ENCODE results near the gene GCM1.

The GCM1 gene

DNA sequence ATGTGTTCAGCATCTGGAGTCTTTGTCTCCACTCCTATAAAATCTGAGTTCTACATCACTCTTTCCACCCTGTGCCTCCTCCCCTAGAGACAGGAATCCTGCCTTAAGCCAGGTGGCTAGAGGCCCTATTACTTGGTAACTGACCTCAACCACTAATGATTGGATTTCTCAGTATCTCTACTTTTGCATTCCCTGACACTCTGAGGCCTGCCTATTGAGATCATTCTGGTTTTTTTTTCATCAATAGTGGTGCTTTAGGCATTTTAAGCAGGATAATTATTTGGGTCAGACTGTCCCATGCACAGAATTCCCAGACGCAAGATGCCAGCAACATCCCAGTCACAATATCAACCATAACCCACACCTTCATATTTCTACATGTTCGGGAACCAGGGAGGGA is 3.9 kb upstream of the GCM1 start:
- no peak for DNase-seq (ENCODE audit: low read depth in 1 of 2, low spot score in 1 of 2)

DNA sequence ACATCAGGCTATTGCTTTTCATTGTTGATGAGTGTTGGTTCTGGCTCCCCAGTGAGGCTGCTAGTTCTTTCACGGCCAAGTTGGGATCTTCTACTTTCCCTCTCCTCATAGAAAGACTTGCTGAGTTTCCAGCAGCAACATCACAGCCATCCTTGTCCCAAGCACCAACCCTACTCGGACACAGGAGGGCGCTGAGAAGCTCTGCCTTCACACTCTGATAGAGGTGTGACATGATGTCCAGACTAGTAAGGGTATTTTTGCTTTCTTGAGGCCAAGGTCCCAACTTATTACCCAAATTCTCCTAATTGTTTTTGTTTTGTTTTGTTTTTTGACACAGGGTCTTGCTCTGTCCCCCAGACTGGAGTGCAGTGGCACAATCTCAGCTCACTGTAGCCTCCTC is 3.0 kb upstream of the GCM1 start:
- no peak for DNase-seq (ENCODE audit: low read depth in 1 of 2, low spot score in 1 of 2)

DNA sequence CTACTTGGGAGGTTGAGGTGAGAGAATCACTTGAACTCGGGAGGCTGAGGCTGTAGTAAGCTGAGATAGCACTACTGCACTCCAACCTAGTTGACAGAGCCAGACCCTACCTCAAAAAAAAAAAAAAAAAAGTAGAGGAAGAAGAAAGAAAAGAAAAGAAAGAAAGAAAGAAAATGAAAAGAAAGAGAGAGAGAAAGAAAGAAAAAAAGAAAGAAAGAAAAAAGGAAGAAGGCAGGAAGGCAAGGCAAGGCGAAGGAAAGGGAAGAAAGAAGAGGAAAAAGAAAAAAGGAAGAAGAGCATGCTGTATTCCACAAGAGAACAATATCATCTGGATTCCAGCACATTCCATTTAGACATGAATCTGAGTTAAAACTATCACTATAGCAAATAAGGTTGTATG is 3.8 kb downstream of the GCM1 start:
- DNase-seq (ENCODE audit: low read depth in 1 of 2, low spot score in 1 of 2), result no peak

DNA sequence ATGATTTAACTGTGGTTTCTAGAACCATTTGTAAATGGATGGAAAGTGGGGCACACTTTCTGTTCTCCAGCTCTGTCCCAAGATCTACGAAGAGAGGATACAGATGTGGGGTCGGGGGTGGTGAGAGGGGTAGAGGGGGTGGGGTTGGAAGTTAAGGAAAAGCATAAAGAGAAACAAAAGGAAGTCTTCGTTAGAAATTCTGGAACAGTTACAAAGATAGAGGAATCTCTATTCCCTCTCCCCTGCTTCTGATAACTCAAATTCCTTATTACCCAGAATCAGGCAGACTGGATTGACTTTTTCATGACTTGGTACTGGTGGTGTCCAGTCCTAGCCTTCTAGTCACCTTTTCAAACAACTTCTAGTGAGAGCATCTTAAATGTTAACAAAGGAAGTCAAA is 4.9 kb downstream of the GCM1 start:
- no peak for DNase-seq (ENCODE audit: low read depth in 1 of 2, low spot score in 1 of 2)

DNA sequence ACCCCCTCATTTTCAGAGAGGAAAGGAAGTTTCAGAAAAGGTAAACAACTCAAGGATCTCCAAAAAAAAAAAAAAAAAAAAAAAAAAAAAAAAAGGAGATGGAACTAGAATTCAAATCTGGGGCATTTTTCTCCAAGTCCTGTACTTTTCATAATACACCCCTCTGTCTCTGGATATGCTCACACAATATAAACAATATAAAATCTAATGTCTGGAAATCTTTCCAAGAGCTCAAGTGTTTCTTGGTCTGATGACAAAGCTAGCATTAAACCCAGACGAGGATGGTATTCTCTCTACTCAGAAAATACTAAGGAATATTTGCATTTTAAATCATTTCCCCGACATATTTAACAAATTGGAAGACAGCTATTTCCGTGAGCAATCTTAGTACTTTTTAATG is 5.8 kb downstream of the GCM1 start:
- DNase-seq (ENCODE audit: low read depth in 1 of 2, low spot score in 1 of 2), result no peak

DNA sequence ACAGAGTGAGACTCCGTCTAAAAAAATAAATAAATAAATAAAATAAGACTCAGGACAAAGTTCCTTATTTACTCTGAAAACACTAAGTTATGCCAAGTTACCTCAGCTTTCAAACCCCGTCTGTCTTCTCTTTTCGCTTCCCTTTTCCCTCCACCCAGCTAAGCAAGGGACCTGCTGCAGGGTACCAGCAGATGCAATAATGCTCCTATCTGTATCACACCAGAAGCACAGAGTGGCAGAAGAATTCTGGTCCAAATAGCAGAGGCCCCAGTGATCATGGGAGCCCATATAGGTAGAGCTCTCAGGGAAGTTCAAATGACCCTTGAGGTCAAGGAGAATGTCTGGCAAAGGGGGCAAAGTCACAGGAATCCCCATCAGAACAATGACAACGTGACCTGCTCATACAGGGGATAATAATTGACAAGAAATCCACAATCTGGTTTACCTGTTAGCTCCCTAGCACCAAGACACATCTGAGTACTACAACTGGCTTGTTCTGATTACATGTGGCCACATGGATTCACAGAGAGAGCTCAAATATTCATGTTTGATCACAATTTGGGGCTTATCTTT is 8.7 kb downstream of the GCM1 start:
- DNase-seq (ENCODE audit: low read depth in 1 of 2, low spot score in 1 of 2), result no peak

DNA sequence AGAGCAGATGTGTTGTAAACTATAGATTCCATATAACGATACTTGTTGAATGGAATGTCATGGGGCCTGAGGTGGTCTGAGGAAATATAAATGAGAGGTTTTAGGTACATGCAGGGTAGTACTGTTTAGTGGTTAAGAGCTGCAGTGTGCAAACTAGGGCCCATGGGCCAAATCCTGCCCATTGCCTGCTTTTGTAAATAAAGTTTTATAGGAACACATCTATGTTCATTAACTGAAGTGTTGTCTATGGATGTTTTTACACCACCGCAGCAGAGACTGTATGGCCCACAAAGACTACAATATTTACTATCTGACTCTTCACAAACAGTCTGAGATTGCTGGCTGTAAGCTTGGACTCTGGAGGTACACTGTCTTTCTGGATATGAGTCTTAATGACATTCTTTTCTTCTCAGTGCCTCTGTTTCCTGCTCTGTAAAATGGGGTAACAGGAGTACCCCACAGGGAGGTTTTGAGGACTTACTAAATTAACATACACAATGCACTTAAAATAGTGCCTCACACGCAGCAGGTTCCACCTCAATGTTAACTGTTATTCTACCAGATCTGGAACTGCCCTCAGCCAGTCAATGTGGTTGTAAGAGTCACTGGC is 12.5 kb downstream of the GCM1 start:
- no peak for DNase-seq (ENCODE audit: low read depth in 1 of 2, low spot score in 1 of 2)

DNA sequence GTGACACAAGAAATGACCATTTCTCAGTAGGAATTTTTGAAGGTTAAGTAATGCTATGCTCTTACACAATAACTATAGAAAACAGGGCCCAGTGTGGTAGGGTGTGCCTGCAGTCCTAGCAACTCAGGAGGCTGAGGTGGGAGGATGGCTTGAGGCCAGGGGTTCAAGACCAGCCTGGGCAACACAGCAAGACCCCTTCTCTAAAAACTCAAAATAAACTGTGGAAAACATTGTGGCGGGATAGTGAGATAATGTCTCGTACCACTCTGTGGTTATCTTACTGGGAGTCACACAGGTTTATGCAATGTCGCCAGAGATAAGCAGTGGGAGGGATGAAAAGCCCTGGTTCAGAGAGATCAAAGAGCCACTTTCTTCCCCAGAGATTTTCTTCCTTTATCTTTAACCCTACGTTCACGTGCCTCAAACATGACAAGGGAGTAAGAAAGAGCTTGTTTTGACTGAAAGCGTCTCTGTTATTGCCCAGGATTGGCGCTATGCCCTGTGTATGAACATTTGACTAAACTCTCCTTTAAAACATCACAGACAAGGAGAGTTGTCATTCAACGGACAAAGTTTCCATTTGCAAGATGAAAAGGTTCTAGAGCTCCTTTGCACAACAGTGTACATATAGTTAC is 13.9 kb downstream of the GCM1 start:
- no peak for DNase-seq (ENCODE audit: low read depth in 1 of 2, low spot score in 1 of 2)

DNA sequence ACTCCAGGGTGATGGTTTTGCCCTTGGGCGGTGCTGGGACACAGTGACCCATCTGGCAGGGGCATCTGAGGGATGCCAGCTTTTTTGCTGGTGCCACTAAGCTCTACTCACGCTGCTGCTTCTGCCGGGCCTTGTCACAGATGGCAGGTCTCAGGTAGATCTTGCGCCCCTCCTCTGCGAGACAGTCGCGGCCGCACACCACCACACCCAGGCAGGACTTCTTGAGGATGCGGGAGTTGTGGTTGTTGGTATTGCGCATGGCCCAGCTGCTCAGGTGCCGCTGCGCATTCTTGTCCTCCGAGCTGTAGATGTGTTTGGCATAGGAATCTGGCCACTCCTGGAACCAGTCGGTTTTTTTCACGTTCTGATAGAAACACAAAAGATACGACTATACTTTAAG is 14.7 kb downstream of the GCM1 start:
- no peak for DNase-seq (ENCODE audit: low read depth in 1 of 2, low spot score in 1 of 2)

DNA sequence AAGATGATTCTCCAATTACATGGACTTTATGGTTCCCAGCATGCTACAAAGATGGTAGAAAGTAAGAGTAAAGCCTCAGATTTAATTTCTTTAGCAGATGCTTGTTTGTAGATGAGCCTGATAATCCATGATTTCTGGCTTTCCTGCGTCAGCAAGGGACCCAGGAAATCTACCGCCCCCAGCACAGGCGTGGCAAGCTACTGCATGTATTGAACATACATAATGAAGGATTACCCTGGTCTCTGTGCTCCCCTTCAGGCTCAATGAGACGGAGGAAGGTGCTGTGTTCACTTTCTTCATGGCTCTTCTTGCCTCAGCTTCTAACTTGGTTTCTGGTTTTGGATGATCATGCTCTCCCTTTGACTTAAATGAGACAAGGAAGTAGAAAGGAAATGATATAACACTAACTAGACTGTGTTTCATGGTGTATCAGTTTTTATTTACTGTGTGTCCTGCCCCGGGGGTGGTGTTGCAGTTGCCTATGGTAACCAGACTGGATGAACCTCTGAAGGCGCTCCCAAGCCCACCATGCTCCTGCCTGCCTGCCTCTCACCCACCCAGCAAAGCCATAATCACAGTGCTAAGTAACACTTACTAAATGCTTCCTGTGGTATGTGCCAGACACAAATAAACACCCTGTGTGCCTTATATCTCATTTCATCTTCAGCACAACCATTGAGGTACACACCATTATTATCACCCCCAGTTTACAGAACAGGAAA is 17.9 kb downstream of the GCM1 start:
- DNase-seq (ENCODE audit: low read depth in 1 of 2, low spot score in 1 of 2), result no peak

DNA sequence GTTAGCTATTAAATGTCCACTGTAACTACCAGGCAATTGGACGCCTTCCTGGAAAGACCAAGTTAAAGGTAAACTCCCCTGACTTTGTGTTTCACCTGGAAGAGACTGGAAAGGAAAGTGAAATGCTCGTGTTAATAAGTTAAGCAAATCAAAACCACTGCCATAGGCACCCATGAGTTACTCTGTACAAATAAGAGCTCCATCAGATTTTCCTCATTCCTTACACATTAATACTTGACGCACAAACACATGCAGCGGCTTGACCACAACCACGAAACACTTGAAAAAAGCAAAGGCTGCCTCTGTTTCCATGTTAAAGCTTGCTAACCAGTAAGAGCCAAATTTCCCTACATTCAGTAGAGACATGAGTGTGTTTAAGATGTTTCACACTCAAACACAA is 19.8 kb downstream of the GCM1 start:
- DNase-seq (ENCODE audit: low read depth in 1 of 2, low spot score in 1 of 2), result no peak

DNA sequence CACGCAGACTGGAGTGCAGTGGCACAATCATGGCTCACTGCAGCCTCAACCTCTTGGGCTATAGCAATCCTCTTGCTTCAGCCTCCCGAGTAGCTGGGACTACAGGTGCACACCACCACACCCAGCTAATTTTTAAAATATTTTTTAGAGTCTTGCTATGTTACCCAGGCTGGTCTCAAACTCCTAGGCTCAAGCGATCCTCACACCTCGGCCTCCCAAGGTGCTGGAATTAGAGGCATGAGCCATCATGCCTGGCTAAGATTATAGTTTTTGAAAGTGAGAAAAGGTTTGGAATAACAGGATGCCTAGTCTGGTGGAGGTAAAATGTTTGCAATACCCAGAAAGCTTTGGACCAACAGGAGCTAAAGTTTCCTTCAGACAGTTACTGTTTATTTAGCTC is 23.4 kb downstream of the GCM1 start:
- DNase-seq (ENCODE audit: low read depth in 1 of 2, low spot score in 1 of 2), result no peak

DNA sequence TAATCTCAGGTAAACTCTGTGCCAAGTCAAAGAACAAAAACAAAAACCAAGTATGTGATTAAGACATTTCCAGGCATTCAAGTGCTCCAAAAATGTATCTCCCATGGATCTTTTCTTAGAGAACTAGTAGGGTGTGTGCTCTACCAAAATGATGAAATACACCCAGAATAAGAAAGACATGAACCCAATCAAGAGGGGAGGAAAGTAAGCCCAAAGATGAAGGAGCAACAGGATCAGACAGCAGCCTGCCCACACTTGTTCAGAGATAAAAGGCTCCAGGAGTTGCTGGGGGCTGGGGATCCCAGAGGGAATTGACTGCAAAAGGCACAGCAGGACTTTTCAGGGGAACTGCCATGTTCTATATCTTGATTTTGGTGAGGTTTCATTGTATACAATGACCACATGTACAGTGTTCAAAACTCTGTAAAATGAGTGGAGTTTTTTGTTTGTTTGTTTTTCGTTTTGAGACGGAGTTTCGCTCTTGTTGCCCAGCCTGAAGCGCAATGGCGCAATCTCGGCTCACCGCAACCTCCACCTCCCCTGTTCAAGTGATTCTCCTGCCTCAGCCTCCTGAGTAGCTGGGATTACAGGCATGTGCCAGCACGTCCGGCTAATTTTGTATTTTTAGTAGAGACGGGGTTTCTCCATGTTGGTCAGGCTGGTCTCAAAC is 24.4 kb downstream of the GCM1 start:
- DNase-seq (ENCODE audit: low read depth in 1 of 2, low spot score in 1 of 2), result no peak

DNA sequence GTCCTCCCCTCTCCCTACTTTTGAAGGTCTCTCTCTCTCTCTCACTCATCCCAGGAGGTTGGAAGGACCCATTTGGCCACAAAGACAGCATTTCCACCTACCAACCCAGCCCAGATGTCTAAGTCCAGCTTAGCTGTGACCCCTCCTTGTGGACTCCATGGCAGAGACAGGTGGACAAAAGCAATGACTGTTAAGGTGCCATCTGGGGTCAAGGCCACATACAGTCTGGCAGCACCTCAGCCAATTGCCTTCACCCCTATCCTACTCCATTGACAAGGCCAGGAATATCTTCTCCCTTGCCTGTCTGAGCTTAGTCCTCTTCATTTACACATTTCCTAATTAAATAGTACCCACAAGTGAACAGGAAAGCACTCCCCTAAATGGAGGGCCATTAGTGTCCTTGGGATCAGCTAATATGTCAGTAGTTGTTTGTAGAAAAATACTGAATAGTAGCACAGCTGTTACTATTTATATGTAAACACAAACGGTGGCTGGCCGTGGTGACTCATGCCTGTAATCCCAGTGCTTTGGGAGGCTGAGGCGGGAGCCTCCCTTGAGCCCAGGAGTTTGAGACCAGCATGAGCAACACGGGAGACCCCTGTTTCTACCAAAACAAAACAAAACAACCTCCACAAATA is 28.8 kb downstream of the GCM1 start:
- no peak for DNase-seq (ENCODE audit: low read depth in 1 of 2, low spot score in 1 of 2)

DNA sequence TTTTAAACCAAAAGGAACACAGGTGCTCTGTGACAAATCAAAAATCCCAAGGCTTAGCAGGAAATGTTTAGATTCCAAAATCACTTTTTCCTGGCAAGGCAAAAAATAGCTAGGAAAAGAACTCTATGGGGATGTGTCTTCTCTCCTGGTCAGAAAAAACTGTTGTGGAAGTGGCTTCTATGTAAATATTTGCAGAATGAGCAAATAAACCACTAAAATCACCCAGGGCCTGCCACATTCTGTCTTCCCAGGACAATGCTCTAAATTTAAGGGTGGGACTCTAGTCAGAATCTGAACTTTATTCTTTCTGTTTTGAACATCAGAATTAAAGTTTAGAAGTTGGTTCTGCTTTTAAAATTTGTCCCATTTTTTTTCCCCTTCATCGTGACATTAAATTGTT is 29.3 kb downstream of the GCM1 start:
- no peak for DNase-seq (ENCODE audit: low read depth in 1 of 2, low spot score in 1 of 2)

DNA sequence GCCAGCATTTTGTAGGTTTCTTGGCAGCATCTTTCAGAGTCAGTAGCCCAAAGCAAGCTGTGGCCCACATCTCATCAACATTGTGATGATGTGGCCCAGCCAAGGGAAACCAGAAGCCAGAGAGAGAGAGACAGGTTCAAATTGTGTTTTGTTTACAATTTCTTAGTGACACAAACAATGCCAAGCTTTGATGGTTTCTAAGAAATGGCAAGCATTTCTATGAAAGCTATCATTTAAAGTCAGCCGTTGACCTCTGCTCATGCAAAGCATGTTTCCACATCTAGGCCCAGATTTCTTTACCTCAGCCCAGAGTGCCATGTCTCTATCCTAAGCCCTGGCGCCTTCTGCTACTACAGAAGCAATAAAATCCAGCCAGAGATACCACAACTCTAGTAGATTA is 32.9 kb downstream of the GCM1 start:
- no peak for DNase-seq (ENCODE audit: low read depth in 1 of 2, low spot score in 1 of 2)

DNA sequence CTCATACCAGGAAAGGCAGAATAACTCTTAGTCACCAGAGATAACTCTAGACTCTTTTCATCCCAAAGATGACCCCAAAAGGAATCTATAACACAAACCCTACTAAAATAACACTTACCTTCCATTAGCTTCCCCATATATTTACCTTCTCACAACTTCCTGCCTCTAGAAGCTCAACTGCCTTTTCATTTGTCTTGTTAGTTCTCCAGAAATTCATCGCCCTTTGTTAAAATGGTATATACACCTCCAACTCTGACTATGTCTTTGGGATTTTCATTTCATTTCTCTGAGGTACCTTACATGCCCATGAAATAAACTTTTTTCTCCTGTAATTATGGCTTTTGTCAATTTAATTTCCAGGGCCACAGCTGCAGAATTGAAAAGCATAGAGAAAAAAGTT is 33.5 kb downstream of the GCM1 start:
- no peak for DNase-seq (ENCODE audit: low read depth in 1 of 2, low spot score in 1 of 2)

DNA sequence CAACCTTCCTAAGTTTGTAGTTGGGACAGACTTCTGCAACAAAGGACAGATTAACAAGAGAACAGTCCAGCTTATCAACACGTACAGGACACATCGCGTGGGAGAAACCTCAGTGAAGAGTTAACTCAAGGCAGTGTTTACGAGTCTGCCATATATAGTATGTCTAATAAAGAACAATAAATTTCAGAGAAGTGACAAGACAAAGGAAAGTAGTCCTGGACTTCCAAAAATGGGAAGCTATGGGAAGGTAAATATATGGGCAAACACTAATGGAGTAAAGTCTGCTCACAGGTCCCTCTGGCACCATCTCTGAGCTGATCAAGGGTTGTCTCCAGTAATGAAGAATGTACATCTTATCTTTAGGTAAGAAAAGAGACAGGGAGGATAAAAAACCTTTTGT is 34.9 kb downstream of the GCM1 start:
- DNase-seq (ENCODE audit: low read depth in 1 of 2, low spot score in 1 of 2), result no peak

DNA sequence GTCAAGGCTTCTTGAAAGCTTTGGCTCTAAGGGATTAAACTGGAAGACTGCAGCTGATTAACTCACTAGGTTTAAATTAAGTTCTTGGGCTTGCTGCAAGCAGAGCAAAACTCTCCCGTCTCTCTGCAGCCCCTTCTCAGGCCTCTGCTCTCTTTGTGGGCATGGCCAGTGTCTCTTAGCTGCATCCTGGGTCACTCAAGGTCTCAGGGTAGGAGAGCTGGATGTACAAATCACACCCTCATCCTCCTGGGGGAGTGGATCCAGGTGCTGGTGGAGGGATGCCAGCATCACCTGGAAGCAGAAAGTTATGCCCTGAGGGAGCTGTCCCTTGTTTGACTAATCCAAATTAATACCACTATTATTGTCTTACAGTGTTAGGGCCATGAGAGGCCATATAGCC is 35.8 kb downstream of the GCM1 start:
- no peak for DNase-seq (ENCODE audit: low read depth in 1 of 2, low spot score in 1 of 2)

DNA sequence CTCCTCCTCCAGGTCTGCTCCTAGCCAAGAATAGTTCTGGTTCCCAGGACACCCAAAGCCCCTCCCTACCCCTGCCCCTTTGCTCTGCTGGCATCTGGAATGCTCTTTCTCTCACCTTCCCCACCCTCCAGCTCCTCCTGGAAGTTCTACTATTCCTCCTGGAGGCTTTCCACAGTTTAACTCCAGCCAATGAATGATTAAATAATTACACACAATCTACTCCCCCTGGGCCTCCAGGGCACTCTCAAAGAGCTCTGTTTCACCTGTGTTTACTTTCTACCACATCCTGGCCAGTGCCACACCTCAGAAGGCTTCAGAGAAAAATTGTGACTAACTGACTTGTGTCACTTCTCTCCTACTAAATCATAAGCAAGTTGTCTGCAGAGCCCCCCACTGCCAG is 36.2 kb downstream of the GCM1 start:
- DNase-seq (ENCODE audit: low read depth in 1 of 2, low spot score in 1 of 2), result no peak

DNA sequence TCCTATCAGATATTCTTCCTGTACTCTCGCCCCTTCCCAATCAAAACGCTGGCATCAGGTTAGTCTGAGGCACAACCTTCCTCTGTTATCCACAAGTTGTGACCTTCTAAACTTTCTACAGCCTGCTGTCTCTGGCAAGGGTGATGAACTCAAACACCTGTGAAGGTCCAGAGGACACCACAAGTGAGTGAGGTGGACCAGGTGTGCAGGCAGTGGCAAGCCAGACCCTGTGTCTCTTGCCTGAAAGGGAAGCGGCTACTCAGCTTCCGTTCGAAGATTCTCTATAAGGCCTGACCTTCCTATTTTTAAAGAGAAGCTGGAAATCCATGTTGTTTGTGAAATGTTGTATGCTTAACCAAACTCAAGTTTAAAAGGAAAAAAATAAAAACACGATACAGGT is 36.8 kb downstream of the GCM1 start:
- DNase-seq (ENCODE audit: low read depth in 1 of 2, low spot score in 1 of 2), result no peak

DNA sequence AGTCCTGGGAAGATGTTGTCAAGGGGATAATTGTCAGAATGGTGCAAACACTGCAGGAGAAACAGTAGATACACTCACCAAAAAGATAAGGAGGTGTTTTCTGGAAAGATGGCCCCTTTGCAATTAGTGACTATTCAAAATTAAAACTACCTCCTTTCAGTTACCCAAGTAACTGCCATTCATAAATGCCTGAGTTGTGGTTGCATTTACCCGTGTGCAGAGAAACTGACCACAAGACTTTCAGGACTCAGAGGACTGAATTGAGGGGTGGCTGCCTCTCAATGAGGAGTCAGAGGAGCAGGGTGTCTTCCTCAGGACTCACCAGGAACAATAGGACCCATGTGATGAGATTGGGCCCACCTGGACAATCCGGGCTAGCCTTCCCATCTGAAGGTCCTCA is 39.0 kb downstream of the GCM1 start:
- no peak for DNase-seq (ENCODE audit: low read depth in 1 of 2, low spot score in 1 of 2)

Measured in stimulated activated CD4-positive, alpha-beta T cell treated with anti-CD3 and anti-CD28 coated beads, Interleukin-15, amount 100 ng/mL, for 1 hour (primary cell).